ENCODE results near the gene FILIP1. TPM values are rescaled to one million over a fixed set of nuclear protein-coding genes. Genes with fewer than 3 reads are reported as not detected.
A peak's percentile ranks its signal among the peaks of the same experiment; 100 is the strongest.

Gene FILIP1
- total RNA-seq, 1 donor from 2014 or later: 2.0 TPM

DNA sequence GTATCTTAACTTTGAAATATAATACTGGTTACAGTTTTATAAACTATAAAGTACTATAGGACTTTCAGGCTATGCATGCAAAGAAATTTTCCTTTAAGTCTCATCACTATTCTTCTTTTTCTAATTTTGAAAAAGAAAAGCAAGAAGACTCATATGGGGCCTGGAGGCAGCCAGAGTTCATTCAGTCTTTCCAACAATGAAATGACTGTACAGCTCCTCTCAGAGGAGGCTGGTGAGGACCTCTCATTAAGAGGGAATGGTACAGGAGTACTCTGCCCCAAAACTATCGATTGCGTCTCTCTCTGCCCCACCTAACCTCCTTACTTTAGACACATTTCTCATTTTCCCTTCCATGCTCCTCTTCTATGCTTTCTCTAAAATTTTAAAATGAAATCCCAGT lies 66.3 kb downstream of the FILIP1 start:
- peaks cover 4% of the 10 kb centered on the region for H3K4me1 ChIP-seq (ENCODE audit: insufficient read depth, low read length)
- no peaks in the 10 kb centered on the region for H3K27me3 ChIP-seq (ENCODE audit: insufficient read depth, low read length)
- no peaks in the 10 kb centered on the region for H3K79me2 ChIP-seq (ENCODE audit: insufficient read depth, low read length)
- H3K9ac ChIP-seq (ENCODE audit: low read length): no peak overlapping the region
- no peak overlapping the region for H3K4me3 ChIP-seq (ENCODE audit: insufficient read depth, low read depth, low read length)
- H2AFZ ChIP-seq (ENCODE audit: low read depth, low read length): no peak overlapping the region
- H3K36me3 ChIP-seq (ENCODE audit: insufficient read depth, low read length): no peaks in the 10 kb centered on the region
- H3K27ac ChIP-seq (ENCODE audit: low read depth, low read length): no peak overlapping the region
- Mint-ChIP-seq H3K4me1 (ENCODE audit: low read depth, unreplicated experiment) (peaks cover 9% of the 10 kb centered on the region), H3K36me3 (ENCODE audit: low read depth, unreplicated experiment) (peaks cover 1% of the 10 kb centered on the region), H3K27me3 (ENCODE audit: low read depth, unreplicated experiment) (no peaks in the 10 kb centered on the region), H3K27ac (ENCODE audit: unreplicated experiment) (no peak overlapping the region), H3K4me3 (ENCODE audit: unreplicated experiment) (no peak overlapping the region), H3K9me3 (ENCODE audit: unreplicated experiment) (no peaks in the 10 kb centered on the region)
- no peaks in the 10 kb centered on the region for H3K9me3 ChIP-seq (ENCODE audit: insufficient read depth, low read depth, low read length)
- H3K4me2 ChIP-seq (ENCODE audit: low read length): no peak overlapping the region
- no peak for TF ChIP-seq EZH2 (IDR thresholded peaks at IDR 0.05; ENCODE audit: insufficient read depth, low read length)
- DNase-seq (ENCODE audit: low read depth) (no peak), FAIRE-seq (no peak)
- H4K20me1 ChIP-seq (ENCODE audit: insufficient read depth, low read length): no peaks in the 10 kb centered on the region

DNA sequence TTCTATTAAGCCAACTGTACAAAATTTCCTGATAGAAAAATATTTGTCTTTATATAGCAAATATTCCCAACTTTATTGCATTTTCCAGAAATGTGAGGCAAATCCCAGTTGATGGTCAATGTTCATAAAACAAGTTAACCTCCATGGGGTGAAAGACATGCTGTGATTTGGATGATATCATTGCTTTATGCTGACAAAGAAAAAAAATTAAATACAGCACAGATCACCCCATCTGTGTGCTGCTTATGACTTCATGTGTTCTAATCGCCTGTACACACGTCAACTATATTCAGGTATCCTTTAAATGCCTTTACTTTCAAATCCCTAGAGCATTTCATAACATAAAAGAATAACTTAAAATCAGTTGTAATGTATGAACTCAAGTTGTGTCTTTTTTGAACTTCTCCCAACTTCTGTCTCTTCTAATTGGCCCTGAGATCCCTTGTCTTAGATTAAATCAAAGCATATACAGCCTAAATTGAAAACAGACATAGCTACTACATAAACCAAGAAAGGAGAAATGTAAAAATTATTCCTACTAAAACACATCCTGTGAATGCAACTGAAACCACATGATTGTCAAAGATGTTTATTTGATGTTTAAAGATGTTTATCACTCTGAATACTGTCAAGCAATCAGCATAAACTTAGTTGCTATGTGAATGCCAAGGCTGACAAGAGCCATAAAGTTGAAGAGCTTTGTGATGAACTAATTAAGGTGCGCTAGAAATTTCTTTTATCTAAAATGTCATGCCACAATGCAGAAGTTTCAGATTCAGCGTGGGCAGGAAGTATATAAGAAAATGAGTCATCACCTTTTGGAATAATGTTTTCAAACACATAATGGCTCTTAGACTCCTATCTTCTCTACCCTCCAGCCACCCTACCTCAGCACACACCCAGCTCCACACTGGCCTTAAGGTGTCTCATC lies 68.7 kb downstream of the FILIP1 start:
- no peak overlapping the region for H3K27ac ChIP-seq (ENCODE audit: low read depth, low read length)
- no peak overlapping the region for H2AFZ ChIP-seq (ENCODE audit: low read depth, low read length)
- Mint-ChIP-seq H3K9me3 (ENCODE audit: unreplicated experiment) (no peaks in the 10 kb centered on the region), H3K4me1 (ENCODE audit: low read depth, unreplicated experiment) (peaks cover 3% of the 10 kb centered on the region), H3K27me3 (ENCODE audit: low read depth, unreplicated experiment) (no peaks in the 10 kb centered on the region), H3K36me3 (ENCODE audit: low read depth, unreplicated experiment) (peaks cover 1% of the 10 kb centered on the region), H3K27ac (ENCODE audit: unreplicated experiment) (no peak overlapping the region), H3K4me3 (ENCODE audit: unreplicated experiment) (no peak overlapping the region)
- H3K36me3 ChIP-seq (ENCODE audit: insufficient read depth, low read length): no peaks in the 10 kb centered on the region
- H3K9ac ChIP-seq (ENCODE audit: low read length): no peak overlapping the region
- no peak for TF ChIP-seq EZH2 (IDR thresholded peaks at IDR 0.05; ENCODE audit: insufficient read depth, low read length)
- TF ChIP-seq, protein P1, sequence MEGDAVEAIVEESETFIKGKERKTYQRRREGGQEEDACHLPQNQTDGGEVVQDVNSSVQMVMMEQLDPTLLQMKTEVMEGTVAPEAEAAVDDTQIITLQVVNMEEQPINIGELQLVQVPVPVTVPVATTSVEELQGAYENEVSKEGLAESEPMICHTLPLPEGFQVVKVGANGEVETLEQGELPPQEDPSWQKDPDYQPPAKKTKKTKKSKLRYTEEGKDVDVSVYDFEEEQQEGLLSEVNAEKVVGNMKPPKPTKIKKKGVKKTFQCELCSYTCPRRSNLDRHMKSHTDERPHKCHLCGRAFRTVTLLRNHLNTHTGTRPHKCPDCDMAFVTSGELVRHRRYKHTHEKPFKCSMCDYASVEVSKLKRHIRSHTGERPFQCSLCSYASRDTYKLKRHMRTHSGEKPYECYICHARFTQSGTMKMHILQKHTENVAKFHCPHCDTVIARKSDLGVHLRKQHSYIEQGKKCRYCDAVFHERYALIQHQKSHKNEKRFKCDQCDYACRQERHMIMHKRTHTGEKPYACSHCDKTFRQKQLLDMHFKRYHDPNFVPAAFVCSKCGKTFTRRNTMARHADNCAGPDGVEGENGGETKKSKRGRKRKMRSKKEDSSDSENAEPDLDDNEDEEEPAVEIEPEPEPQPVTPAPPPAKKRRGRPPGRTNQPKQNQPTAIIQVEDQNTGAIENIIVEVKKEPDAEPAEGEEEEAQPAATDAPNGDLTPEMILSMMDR (IDR thresholded peaks at IDR 0.05; ENCODE audit: insufficient read depth, low read depth, low read length): no peak
- peaks cover 4% of the 10 kb centered on the region for H3K4me1 ChIP-seq (ENCODE audit: insufficient read depth, low read length)
- DNase-seq (ENCODE audit: low read depth) (peak; percentile 42), FAIRE-seq (no peak)
- H3K79me2 ChIP-seq (ENCODE audit: insufficient read depth, low read length): no peaks in the 10 kb centered on the region
- H3K27me3 ChIP-seq (ENCODE audit: insufficient read depth, low read length): no peaks in the 10 kb centered on the region
- H3K9me3 ChIP-seq (ENCODE audit: insufficient read depth, low read depth, low read length): no peaks in the 10 kb centered on the region
- no peaks in the 10 kb centered on the region for H4K20me1 ChIP-seq (ENCODE audit: insufficient read depth, low read length)
- H3K4me2 ChIP-seq (ENCODE audit: low read length): peak overlapping the region; percentile 41
- no peak overlapping the region for H3K4me3 ChIP-seq (ENCODE audit: insufficient read depth, low read depth, low read length)

DNA sequence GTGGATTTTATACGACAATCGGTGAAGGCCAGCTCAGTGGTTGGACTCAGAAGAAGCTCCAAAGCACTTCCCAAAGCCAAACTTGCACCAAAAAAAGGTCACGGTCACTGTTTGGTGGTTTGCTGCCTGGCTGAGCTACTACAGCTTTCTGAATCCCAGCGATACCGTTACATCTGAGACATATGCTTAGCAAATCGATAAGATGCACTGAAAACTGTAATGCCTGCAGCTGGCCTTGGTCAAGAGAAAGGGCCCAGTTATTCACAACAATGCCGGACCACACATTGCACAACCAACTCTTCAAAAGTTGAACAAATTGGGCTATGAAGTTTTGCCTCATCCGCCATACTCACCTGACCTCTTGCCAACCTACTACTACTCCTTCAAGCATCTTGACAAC lies 70.2 kb downstream of the FILIP1 start:
- H3K4me1 ChIP-seq (ENCODE audit: insufficient read depth, low read length): peaks cover 4% of the 10 kb centered on the region
- H2AFZ ChIP-seq (ENCODE audit: low read depth, low read length): no peak overlapping the region
- H3K36me3 ChIP-seq (ENCODE audit: insufficient read depth, low read length): no peaks in the 10 kb centered on the region
- H3K27me3 Mint-ChIP-seq (ENCODE audit: low read depth, unreplicated experiment): no peaks in the 10 kb centered on the region
- no peak for FAIRE-seq
- H3K79me2 ChIP-seq (ENCODE audit: insufficient read depth, low read length): no peaks in the 10 kb centered on the region
- TF ChIP-seq EZH2 (IDR thresholded peaks at IDR 0.05; ENCODE audit: insufficient read depth, low read length): no peak
- TF ChIP-seq, protein P1 (IDR thresholded peaks at IDR 0.05; ENCODE audit: insufficient read depth, low read depth, low read length): no peak
- H3K27me3 ChIP-seq (ENCODE audit: insufficient read depth, low read length): no peaks in the 10 kb centered on the region
- H3K9me3 Mint-ChIP-seq (ENCODE audit: unreplicated experiment): no peaks in the 10 kb centered on the region
- H3K4me2 ChIP-seq (ENCODE audit: low read length): no peak overlapping the region
- peaks cover 10% of the 10 kb centered on the region for H3K4me1 Mint-ChIP-seq (ENCODE audit: low read depth, unreplicated experiment)
- H3K4me3 Mint-ChIP-seq (ENCODE audit: unreplicated experiment): no peak overlapping the region
- H3K9me3 ChIP-seq (ENCODE audit: insufficient read depth, low read depth, low read length): no peaks in the 10 kb centered on the region
- no peak for DNase-seq (ENCODE audit: low read depth)
- no peak overlapping the region for H3K27ac ChIP-seq (ENCODE audit: low read depth, low read length)
- H3K4me3 ChIP-seq (ENCODE audit: insufficient read depth, low read depth, low read length): no peak overlapping the region
- no peak overlapping the region for H3K9ac ChIP-seq (ENCODE audit: low read length)
- no peaks in the 10 kb centered on the region for H4K20me1 ChIP-seq (ENCODE audit: insufficient read depth, low read length)
- H3K36me3 Mint-ChIP-seq (ENCODE audit: low read depth, unreplicated experiment): peaks cover 1% of the 10 kb centered on the region
- peak overlapping the region; percentile 7 for H3K27ac Mint-ChIP-seq (ENCODE audit: unreplicated experiment)
